Kidney (tissue), 14 donors: ENCODE measurements around the gene XPR1. TPM values are rescaled to one million over a fixed set of nuclear protein-coding genes. Genes with fewer than 3 reads are reported as not detected.

ENCODE experiments used
- DNase-seq, 5 donors: peaks; one replicate each; pipeline ENCODE4 v3.0.0-alpha.2; 2013 to 2020
- FAIRE-seq: peaks from 2 replicates; lab custom pipeline; 2012; peaks lifted over from hg19 to GRCh38; lab: Jason Lieb, UNC
- H3K27ac ChIP-seq, 2 donors: one replicate each; pipeline ENCODE4 v1.7.0; 2013; ENCODE audit warnings: low read depth in 2 of 2, low read length in 2 of 2, inconsistent platforms in 1 of 2
- H3K27me3 ChIP-seq: one replicate; pipeline ENCODE4 v1.7.1; 2013; ENCODE audit warnings: low read length, inconsistent platforms; ENCODE audit not compliant: control insufficient read depth, insufficient read depth
- H3K36me3 ChIP-seq, 3 donors: one replicate each; pipeline versions ENCODE4 v1.7.0 to v1.7.1; 2013; ENCODE audit warnings: low read length in 3 of 3, control low read depth in 1 of 3, inconsistent platforms in 1 of 3; ENCODE audit not compliant: insufficient read depth in 3 of 3, control insufficient read depth in 2 of 3
- H3K4me1 ChIP-seq, 3 donors: one replicate each; pipeline versions ENCODE4 v1.7.0 to v1.7.1; 2013; ENCODE audit warnings: low read length in 3 of 3, inconsistent platforms in 1 of 3, low read depth in 1 of 3; ENCODE audit not compliant: control insufficient read depth in 2 of 3, insufficient read depth in 2 of 3
- H3K4me3 ChIP-seq, 3 donors: one replicate each; pipeline versions ENCODE4 v1.7.0 to v1.8.1; 2013; ENCODE audit warnings: low read length in 3 of 3, control low read depth in 1 of 3, inconsistent platforms in 1 of 3
- H3K9ac ChIP-seq, 3 donors: one replicate each; pipeline versions ENCODE4 v1.7.0 to v1.7.1; 2013; ENCODE audit warnings: low read length in 3 of 3, control low read depth in 1 of 3, inconsistent platforms in 1 of 3
- H3K9me3 ChIP-seq, 3 donors: one replicate each; pipeline versions ENCODE4 v1.7.0 to v1.7.1; 2013; ENCODE audit warnings: low read length in 3 of 3, control low read depth in 1 of 3, inconsistent platforms in 1 of 3; ENCODE audit not compliant: control insufficient read depth in 2 of 3, insufficient read depth in 1 of 3
- intact Hi-C: fragments of 100-400 bp; cut with DNase I; formaldehyde crosslinking; loops from one replicate; pipeline ENCODE4 v1.11.1; 2022
- polyA plus RNA-seq: library from polyadenylated mRNA; stranded (reverse); fragments of 350-450 nt; fragmentation: Illumina TruSeq; extraction: RNeasy Lipid Tissue Mini Kit (QIAGEN cat#74804); gene quantifications from one replicate; pipeline ENCODE4 v1.2.3, GENCODE V29; 2014; ENCODE audit warnings: low read depth, low replicate concordance; ENCODE audit not compliant: insufficient read depth
- total RNA-seq: library from RNA; stranded (reverse); fragmentation: NEBNext Ultra II Directional; extraction: Animal tissue kit (Norgen Biotek cat#: 25700); gene quantifications from one replicate; pipeline ENCODE4 v1.2.1, GENCODE V29; 2021
- TF ChIP-seq, protein P1 (sequence below): IDR thresholded peaks from 3 replicates; pipeline ENCODE4 v1.5.1; 2012; ENCODE audit warnings: mild to moderate bottlenecking, moderate library complexity, borderline replicate concordance; ENCODE audit not compliant: insufficient read depth; ENCODE audit errors: extremely low read depth
- donor health status: control.
- donor health status: control.
- donor health status: control.
- donor health status: control.
- donor health status: control.
- donor health status: DM: yes; HTN: yes; CAD: no.
- donor health status: Normal renal cell carcinoma (clear cell type).

XPR1 gene
- total and polyA plus RNA-seq, 2 donors from 2014 or later = 10.9 to 33.5 TPM

DNA sequence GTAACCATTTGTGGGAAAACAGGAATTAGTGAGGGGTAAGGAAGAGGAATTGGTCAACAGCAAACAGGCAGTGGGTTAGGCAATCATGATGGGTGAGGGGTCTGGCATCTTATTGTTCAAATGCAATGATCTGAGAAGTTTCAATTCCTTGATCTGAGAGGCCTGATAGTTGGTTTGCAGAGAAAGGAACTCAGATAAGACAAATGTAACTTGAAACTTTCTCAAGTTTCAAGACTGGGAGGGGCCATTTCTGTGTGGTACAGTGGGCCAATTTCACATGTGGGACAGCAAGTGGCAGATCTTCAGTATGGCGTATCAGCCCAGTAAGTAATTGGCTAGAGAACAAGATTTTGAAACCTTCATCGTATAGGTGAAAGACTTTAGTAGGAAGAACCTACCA is 102.5 kb downstream of the XPR1 start:
- Histone ChIP-seq H3K4me3 (no peak overlapping the region), H3K4me1 (no peaks in the 10 kb centered on the region), H3K36me3 (no peaks in the 10 kb centered on the region), H3K9me3 (peaks cover 0 to 23% (median 3%) of the 10 kb centered on the region in 3 donors), H3K27ac (no peak overlapping the region), H3K27me3 (no peaks in the 10 kb centered on the region), H3K9ac (no peak overlapping the region)
- FAIRE-seq = no peak
- TF ChIP-seq, protein P1, sequence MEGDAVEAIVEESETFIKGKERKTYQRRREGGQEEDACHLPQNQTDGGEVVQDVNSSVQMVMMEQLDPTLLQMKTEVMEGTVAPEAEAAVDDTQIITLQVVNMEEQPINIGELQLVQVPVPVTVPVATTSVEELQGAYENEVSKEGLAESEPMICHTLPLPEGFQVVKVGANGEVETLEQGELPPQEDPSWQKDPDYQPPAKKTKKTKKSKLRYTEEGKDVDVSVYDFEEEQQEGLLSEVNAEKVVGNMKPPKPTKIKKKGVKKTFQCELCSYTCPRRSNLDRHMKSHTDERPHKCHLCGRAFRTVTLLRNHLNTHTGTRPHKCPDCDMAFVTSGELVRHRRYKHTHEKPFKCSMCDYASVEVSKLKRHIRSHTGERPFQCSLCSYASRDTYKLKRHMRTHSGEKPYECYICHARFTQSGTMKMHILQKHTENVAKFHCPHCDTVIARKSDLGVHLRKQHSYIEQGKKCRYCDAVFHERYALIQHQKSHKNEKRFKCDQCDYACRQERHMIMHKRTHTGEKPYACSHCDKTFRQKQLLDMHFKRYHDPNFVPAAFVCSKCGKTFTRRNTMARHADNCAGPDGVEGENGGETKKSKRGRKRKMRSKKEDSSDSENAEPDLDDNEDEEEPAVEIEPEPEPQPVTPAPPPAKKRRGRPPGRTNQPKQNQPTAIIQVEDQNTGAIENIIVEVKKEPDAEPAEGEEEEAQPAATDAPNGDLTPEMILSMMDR = no peak
- intact Hi-C loops = no loop called here
- no peak for DNase-seq

DNA sequence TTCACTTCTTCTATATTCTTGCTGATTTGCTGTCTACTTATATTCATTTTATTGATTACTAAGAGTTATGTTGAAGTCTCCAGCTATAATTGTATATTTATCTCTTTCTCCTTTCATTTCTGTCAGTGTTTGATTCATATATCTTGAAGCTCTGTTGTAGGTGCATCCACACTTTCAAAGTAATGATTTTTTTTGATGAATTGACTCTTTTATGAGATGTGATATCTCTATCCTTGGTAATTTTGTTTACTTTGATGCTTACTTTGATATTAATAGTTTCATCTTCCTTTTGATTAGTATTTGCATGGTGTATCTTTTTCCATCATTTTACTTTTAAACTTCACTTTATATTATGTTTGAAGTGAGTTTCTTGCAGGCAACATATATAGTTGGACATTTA is 110.8 kb downstream of the XPR1 start:
- no peaks in the 10 kb centered on the region for H3K27me3 ChIP-seq
- H3K27ac ChIP-seq = no peak overlapping the region
- H3K4me3 ChIP-seq = no peak overlapping the region
- H3K9me3 ChIP-seq = peaks cover 0 to 2% (median 0%) of the 10 kb centered on the region in 3 donors
- H3K36me3 ChIP-seq = no peaks in the 10 kb centered on the region
- DNase-seq = no peak
- no peak overlapping the region for H3K9ac ChIP-seq
- no peaks in the 10 kb centered on the region for H3K4me1 ChIP-seq
- TF ChIP-seq, protein P1 = no peak
- intact Hi-C loops = no loop called here
- no peak for FAIRE-seq

DNA sequence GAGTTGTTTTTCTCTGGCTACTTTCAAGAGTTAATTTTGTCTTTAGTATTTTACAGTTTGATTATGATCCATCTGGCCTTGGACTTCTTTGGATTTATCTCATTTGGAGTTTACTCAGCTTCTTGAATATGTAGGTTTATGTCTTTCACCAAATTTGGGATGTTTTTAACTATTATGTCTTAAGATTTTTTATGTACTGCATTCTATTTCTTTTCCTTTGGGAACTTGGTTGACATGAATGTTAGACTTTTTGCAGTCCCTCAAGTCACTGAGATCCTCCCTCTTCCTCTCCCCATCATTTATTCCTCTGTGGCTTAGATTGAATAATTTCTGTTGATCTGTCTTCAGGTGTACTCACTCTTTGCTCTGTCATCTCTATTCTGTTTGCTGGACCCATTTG is 112.0 kb downstream of the XPR1 start:
- no peak for FAIRE-seq
- DNase-seq = no peak

More for the DNA sequence above, 112.0 kb downstream of the XPR1 start:
- Histone ChIP-seq H3K4me3 (no peak overlapping the region), H3K9me3 (peaks cover 0 to 2% (median 0%) of the 10 kb centered on the region in 3 donors), H3K4me1 (no peaks in the 10 kb centered on the region), H3K27ac (no peak overlapping the region), H3K27me3 (no peaks in the 10 kb centered on the region), H3K36me3 (no peaks in the 10 kb centered on the region), H3K9ac (no peak overlapping the region)
- intact Hi-C loops = no loop called here
- TF ChIP-seq, protein P1 = no peak
